ENCODE measurements around the gene DYRK1B.
A peak's percentile ranks its signal among the peaks of the same experiment; 100 is the strongest.

DYRK1B gene

DNA sequence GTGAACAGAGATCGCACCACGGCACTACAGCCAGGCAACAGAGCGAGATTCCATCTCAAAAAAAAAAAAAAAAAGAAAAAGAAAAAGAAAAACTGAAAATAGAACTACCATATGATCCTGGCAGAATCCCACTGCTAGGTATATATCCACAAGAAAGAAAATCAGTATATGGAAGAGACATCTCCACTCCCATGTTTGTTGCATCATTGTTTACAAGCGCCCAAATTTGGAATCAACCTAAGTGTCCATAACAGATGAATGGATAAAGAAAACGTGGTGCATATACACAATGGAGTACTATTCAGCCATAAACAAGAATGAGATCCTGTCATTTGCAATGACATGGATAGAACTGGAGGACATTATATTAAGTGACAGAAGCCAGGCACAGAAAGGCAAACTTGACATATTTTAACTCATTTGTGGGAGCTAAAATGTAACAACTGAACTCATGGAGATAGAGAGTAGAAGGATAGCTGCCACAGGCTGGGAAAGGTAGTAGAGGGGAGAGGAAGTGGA, 26.1 kb downstream of the DYRK1B start:
- DNase-seq, result no peak

DNA sequence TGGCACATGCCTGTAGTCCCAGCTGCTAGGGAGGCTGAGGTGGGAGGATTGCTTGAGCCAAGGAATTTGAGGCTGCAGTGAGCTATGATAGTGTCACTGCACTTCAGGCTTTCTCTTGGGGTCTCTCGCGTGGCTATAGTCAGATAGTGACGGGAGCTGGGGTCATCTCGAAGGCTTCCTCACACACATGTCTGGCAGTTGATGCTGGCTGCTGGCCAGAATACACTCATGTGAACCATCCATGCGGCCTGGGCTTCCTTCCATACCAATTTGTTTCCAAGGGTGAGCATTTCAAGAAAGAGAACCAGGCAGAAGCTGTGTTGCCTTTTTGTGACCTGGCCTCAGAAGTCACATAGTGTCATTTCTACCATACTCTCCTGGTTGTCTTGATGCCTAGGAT, 28.9 kb downstream of the DYRK1B start:
- peak; percentile 33 for DNase-seq

DNA sequence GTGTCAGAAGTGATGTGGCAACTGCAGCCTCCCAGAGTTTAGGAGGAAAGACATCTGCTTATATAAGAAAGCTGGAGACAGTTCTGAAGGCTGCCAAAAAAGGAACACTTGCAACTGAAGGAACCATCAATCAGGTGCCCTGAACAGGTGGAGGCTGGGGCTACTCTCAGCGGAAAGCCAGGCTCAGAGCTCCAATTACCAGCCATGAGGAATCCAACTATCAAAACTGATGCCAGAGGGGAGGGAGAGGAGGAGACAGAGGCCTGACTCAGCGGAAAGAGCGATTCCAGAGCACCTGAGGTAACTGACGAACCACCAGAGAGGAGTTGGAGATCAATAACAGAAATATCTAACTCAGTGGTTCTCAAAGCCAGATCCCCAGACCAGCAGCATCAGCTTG, 31.0 kb downstream of the DYRK1B start:
- DNase-seq, result peak; percentile 55

DNA sequence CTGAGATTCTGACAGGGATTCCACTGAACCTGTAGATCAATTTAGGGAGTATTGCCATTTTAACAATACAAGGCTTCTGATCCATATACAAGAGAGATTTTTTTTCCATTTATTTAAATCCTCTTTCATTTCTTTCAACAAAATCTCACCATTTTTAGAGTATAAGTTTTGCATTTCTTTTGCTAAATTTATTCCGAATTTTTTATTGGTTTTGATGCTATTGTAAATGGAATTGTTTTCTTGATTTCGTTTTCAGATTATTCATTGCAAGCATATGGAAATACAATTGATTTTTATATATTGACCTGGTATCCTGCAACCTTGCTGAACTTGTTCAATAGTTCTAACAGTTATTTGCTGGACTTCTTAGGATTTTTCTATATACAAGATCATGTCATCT, 36.9 kb downstream of the DYRK1B start:
- DNase-seq, result no peak

DNA sequence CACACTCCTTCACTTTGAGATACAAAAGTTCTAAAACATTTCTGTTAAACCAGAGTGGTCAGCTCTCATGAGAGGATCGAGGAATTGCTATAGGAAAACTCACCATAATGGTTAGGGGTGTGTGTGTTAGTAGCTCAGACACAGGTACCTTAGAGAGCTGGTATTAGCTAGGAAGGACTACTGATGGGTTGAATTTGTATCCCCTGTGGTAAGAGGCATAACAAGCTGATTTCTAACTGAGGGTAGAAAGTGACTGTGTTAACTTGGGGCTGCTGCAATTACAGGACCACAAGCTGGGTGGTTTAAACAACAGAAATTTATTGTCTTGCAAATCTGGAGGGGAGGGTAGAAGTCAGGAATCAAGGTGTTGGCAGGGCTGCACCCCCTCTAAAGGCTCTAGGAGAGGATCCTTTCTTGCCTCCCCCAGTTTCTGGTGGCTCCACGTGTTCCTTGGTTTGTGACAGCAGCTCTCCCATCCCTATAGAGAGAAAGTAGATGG, 37.9 kb downstream of the DYRK1B start:
- no peak for DNase-seq

DNA sequence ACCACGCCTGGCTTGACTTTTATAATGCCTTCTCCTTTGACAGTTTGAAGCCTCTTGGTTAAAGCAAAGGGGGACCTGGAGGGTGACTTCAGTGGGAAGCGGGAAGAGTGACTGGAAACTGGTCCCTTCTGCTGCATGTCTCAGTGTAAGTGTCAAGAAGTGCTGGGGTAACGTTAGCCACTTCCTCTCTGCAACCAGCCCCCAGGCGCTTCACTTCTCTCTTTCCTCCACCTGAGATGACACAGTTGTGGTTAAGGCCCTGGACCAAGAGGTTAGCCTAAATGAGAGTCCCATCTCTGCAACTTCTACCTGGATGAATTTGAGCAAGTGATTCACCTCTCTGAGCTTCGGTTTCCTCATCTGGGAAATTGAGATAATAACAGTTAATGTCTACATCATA, 39.0 kb downstream of the DYRK1B start:
- no peak for DNase-seq

DNA sequence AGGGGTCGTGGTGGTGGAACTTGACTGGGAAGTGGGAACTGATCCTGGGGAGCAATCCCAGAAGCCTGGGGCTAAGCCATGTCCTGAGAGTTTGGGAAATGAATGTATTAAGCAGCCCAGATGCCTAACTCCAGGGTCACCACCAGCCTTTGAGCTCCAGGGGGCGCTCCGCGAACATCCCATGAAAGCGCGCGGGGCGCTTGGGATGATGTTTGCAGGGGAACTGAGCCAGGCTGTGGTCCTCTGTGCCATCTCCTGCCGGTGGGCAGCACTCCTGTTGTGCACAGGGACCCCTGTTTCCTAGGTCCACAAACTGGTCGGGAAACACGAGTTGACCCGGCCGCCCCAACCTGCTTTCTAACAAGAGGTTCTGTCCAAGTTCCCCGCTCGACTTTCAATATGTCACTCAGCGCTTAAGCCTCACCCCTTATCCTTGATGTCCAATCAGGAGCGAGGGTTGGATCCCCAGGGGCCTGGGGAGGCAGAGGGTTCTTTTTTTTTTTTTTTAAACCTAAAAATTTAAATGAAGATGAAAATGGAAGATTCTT, 40.9 kb downstream of the DYRK1B start:
- DNase-seq, result peak; percentile 84

DNA sequence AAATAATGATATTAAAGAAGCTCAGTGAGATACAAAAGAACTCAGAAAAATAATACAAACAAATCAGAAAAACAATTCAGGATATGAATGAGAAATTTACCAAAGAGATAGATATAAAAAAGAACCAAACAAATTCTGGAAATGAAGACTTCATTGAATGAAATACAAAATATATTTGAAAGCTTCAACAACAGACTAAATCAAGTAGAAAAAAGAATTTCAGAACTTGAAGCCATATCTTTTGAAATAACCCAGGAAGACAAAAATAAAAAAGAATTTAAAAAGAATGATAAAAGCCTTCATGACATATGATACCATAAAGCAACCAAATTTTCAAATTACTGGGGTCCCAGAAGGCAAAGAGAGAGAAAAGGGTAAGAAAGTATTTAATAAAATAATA, 45.7 kb downstream of the DYRK1B start:
- no peak for DNase-seq

DNA sequence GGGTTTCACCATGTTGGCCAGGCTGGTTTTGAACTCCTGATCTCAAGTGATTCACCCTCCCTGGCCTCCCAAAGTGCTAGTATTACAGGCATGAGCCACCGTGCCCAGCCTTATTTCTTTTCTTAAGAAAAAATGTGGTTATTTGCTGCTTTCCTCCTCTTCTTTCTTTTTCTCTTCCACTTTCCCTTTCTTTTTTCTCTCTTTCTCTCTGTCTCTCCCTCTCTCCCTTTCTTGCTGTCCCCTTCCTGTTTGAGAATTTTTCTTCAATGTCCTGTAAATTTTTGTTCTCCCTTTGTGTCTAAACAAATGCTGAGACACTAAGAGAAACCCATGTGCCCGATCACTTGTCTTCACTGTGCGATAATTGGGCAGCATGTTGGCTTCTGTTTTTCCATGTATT, 53.1 kb downstream of the DYRK1B start:
- DNase-seq, result no peak

DNA sequence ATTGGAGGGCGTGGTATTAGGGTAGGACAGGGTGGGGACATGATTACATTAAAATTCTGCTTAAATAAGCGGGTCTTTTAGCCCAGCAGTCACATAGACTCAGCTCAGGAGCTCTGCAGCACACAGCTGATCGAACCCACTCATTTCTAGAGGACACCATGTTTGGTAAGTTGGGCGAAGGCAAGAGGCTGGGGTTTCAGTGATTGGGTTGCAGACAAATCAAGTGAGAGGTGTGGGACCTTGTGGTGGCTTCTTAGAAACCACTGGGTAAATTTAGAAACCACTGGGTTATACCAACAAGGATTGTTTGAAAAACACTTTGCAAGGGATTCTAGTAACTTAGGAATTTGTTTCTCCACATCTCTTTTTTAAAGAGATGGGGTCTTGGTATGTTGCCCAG, 55.2 kb downstream of the DYRK1B start, which contains the start of gene LEUTX:
Gene LEUTX, plus strand, starts transcription at position 92 of the 400 bp plus-strand sequence. Its CDS starts 67 bp downstream, at position 159.
- no peak for DNase-seq
